GM18909 (cell line): ENCODE data around the gene NSG2.
"Not testable (repeated sequence)": the region's sequence is repeated elsewhere in the genome, so short reads cannot be mapped to it uniquely, and the experiment has no call there.

ENCODE experiments used
- ATAC-seq: cut with Tn5 transposase; IDR thresholded peaks from one replicate; pipeline ENCODE4 v1.9.1; 2021; ENCODE audit warnings: mild to moderate bottlenecking; ENCODE audit not compliant: unreplicated experiment, poor library complexity

The NSG2 gene

GRCh38 chr5:174097486-174098185 is 52.1 kb downstream of the NSG2 start:
- ATAC-seq, result no peak

- ATAC-seq, result no peak
Observed at GRCh38 chr5:174098694-174099093, 53.2 kb downstream of the NSG2 start.

GRCh38 chr5:174100490-174100889 is 55.0 kb downstream of the NSG2 start:
- no peak for ATAC-seq

- no peak for ATAC-seq
Observed at GRCh38 chr5:174101195-174101730, 55.8 kb downstream of the NSG2 start.

DNA sequence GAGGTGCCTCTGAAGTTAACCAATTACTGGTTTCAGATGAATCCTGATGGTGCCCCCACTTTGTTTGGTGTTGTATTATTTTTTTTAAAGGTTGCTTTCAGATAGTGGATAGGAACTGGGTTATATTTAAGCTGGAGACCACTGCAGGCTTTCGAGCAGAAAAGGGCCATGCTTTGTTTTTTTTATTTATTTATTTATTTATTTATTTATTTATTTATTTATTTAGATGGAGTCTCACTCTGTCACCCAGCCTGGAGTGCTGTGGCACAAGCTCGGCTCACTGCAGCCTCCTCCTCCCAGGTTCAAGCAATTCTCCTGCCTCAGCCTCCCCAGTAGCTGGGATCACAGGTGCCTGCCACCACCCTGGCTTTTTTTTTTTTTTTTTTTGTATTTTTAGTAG is 57.1 kb downstream of the NSG2 start:
- not testable (repeated sequence) for ATAC-seq

GRCh38 chr5:174106997-174107655 is 61.6 kb downstream of the NSG2 start:
- ATAC-seq, result no peak

DNA sequence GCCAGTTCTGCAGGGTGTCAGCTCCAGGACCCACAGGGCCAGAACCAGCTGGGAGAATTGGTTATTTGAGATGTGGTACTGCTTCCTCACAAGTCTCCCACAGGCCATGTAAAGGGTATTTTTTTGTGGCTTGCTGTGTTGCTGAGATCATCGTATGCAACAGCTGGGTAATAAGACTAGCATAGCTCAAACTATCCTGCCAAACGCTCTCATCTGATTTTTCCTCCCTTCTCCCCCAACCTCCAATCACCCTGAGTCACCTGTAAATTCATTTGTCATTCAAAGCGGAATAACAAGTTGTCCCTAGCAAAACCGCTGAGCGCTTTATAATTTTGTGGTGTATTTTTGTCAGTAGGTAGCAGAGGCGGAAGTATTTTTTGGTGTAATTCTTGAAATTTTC is 63.2 kb downstream of the NSG2 start:
- ATAC-seq, result no peak

DNA sequence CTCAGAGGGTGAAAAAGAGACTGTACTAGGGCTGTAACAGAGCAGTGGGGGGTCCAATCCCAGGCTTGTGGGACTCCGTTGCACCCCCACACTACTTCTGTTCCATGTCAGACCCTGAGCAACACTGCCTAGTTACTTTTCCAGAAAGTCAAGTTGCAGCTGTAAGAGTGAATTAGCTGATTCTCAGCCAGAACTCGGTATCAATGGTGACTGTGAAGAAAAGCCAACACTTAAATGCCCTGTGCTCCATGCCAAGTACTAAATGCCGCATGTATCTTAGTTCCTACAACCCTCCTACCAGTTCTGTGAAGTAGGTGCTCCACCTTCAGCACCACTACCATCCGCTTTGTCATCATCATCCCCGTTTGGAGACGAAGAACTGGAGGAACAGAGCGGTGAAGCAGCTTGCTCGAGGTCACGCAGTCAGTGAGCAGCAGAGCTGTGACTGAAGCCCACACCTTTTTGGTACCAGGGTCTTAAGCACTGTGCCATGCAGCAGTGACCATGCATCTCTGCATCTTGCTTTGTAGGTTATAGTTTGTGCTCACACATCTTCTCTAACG is 64.3 kb downstream of the NSG2 start:
- ATAC-seq, result no peak

GRCh38 chr5:174110310-174110709 is 64.8 kb downstream of the NSG2 start:
- no peak for ATAC-seq

- no peak for ATAC-seq
Observed at GRCh38 chr5:174111287-174111973, 65.9 kb downstream of the NSG2 start.

DNA sequence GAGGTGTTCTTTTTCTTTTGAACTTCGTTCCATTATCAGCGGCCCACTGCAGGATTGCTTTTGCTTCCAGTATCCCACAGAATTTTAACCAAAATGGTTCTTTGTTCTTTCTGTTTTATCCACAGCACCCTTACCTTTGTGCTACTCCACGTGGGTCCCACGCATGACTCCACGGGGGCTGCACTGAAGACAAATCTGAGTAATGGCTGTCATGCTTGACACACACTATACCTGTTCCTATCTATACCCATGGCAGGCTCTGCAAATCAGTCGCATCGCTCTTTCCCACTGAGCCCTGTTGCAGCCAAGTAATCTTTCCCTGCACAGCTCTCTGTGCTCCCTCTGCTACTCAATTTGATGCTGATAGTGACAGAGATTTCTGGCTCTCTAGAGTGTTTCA is 69.7 kb downstream of the NSG2 start:
- ATAC-seq, result no peak

DNA sequence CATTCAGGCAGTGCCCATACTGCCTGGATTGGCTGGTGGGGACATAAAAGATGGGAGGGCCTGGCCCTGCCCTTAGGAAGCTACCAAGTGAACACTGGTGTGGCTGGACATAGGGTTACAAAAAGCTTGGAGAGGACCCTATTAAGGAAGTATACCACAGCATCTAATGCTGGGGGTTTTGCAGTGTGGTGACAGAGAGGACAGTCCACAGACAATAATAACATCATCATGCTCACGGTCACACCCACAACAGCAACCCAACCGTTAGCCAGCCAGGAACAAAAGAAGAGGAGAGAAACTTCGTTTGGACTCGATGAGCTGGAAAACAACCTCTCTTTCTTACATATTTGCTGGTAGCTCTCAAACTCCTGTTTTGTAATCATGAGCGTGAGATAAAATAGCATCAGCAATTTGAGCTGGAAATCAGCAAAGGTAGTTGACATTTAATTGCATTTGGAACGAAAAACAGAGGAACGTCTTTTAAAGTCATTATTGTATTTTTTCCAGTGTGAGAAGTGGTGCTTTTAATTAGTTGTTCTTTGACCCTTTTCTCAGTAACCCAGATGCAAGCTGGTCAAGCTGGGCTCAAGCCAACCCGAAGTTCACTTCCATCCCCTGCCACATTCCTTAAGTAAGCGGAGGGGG is 73.4 kb downstream of the NSG2 start:
- ATAC-seq, result no peak

- ATAC-seq, result no peak
Observed at GRCh38 chr5:174119468-174119881, 74.0 kb downstream of the NSG2 start.

DNA sequence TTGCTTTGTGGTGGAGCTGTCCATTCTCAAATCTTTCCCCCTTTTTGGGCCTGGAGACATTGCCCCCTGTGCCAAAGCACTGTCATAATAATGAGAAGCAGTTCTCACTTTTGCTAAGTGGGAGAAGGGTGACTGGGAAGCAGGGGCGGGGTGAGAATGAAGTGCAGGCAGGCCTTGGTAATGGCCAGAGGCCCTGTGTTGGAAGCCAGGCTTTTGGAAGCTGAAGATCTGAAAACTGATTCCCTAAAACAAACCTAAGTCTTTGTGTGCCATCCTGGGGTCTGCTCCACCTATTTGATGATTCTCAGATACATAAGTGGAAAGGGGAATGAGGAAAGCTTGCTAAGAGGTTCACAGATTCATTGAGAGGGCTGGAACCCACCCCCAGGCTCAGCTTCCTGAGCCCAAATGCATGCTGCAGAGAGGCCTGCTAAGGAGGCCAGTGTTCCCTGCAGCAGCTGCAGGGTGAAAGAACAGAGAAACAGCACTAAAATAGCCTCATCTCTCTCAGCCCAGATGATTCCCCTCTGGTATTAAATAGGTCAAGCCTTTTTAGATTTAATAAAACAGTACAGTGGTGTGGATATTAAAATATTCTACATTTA is 75.0 kb downstream of the NSG2 start:
- ATAC-seq, result no peak

DNA sequence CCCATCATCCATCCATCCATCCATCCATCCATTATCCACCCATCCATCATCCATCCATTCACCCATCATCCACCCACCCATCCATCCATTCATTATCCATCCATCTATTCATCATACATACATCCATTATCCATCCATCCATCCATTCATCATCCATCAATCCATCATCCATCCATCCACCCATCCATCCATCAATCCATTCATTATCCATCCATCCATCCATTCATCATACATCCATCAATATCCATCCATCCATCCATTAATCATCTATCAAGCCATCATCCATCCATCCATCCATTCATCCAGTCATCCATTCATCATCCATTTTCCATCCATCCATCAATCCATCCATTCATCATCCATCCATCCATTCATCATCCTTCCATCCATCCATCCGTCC is 89.0 kb downstream of the NSG2 start:
- no peak for ATAC-seq

GRCh38 chr5:174139623-174140022 is 94.1 kb downstream of the NSG2 start:
- no peak for ATAC-seq

- ATAC-seq, result no peak
Observed at GRCh38 chr5:174140452-174141020, 95.0 kb downstream of the NSG2 start.

- no peak for ATAC-seq
Observed at GRCh38 chr5:174141398-174141797, 95.9 kb downstream of the NSG2 start.

DNA sequence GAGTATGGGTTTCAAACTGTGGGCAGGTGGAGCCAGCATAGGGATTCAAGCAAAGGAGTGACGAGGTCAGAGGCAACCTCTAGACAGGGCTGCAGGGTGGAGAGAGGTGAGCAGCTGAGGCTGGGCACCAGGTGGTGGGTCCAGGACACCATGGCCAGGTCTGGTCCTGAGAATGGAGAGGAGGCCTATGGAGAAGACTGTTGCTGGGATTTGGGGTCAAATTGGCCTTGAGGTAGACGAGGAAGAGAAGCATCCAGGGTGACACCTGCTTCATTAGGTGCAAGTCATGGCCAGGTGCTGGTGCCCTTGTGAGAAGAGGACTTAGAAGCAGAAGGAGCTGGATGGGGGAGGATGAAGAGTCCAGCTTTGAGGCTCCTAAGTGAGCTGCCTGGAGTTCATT is 99.6 kb downstream of the NSG2 start:
- no peak for ATAC-seq

- no peak for ATAC-seq
Observed at GRCh38 chr5:174145821-174146220, 100.3 kb downstream of the NSG2 start.
